GM18520 (cell line): Measurements from ENCODE around the gene UQCRC1.
"Not testable (repeated sequence)": the region's sequence is repeated elsewhere in the genome, so short reads cannot be mapped to it uniquely, and the experiment has no call there.

Experiments
- ATAC-seq: cut with Tn5 transposase; IDR thresholded peaks from one replicate; pipeline ENCODE4 v1.9.1; 2021; ENCODE audit not compliant: unreplicated experiment

UQCRC1 gene

DNA sequence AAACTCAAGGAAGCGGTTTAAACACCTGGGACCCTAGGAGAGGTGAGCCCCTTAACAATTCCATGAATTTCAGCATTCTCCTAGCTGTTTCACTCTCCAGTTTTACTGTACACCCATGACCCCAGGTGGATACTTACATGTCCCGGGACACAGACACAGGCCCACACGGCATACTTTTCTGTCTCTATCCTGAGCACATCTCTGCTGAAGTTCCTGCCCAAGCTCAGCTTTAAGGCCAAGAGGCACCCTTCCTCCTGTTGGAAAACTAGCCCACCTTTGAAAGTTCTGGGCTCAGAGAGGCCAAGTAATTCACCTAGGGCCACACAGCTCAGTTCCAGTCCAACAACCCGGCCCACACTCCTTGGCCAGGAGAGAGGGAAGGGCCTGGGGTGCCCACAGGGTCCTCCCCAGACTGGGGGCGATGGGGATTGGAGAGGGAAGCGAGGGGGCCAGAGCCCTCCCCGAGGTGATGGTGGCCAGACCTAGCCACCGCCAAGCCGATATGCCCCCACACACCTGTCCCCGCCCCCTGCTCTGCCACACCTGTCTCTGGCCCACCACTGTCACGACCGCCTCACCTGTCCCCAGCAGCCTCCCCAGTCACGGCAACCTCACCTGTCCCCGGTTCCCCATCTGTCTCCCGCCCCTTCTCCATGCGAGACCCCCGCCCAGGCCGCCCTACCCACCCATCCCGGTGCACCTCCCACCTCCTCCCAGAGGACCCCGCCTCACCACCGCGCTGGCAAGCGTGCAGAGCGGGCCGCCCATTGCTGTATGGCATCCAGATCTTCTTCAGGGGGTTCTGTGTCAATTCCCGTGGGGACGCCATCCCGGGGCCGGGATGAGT lies 53.3 kb downstream of the UQCRC1 start:
- no peak for ATAC-seq

DNA sequence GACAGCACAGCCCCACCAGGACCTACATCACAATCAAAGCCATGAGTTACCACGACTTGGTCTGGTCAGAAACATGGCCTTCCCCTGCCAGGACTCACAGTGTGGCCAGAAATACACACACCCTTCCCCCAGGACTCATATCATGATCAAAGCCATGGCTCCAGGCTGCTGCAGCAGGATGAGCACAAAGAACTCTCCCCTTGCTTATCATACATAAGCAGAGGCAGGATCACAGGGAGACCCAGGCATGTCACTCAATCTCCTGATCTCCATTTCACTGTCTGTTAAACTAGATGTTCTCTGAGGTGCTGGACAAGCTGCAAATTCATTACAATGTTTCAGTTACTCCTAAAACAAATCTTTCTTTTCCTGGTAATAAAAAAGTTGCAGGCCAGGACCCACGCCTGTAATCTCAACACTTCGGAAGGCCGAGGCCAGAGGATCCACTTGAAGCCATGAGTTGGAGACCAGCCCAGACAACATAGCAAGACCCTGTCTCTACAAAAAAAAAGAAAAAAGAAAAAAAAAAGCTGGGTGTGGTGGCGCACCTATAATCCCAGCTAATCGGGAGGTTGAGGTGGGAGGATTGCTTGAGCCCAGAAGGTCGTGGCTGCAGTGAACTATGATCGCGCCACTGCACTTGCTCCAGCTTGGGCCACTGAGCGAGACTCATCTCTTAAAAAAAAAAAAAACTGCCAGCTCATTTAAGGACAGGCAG lies 54.1 kb downstream of the UQCRC1 start:
- ATAC-seq: no peak

DNA sequence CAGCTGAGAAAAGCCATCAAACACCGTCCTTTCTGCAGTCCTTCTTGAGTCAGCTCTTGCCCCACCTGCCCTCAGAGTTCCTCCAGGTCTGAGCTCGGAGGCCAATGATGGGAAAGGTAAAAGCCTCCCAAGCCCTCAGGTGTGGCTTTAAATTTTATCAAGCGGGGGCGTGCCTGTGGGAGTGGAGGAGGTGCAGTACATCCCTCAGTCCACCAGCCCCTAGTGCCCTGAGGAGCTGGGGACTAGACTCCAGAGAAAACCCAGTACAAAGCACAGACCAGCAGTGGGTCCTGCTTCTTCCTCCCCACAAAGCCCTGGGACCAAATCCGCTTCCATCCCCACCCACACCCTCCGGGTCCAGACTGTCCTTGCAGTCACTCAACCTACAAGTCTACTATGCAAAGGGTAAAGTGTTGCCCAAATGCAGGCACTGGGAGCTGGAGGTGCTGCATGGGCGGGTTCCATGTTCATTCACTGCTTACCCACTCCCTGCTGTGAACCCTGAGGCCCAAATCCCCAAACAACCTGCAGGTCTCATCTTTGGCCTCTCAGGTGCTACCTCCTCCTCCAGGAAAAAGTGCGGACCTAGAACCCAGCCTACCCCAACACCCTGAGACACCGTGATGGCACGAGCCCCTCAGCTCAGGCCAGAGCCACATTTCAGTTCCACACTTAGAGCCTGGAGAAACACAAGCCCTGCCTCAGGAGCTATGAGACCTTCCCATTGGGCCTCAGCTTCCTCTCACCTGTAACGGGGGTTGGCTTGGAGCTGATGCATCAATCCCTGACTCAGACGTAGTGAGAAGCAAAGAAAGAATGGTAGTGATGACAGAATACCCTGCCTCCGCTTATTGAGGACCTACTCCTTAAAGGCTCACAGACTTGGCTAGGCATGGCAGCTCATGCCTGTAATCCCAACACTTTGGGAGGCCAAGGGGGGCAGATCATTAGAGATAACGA lies 55.3 kb downstream of the UQCRC1 start:
- no peak for ATAC-seq

DNA sequence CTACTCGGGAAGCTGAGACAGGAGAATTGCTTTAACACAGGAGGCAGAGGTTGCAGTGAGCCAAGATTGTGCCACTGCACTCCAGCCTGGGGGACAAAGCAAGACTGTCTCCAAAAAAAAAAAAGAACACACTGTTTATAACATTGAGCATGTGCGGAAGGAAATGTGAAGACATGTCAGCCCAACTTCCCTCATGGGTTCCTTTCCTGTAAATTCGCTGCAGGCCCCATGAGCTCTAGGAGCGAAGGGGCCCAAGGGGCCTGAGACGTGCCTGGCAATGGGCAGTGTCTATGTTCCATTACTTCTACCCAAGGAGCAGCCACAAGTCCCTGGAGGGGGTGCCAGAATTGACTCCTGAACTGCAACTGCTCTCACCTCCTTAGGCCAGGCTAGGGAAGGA lies 56.1 kb downstream of the UQCRC1 start:
- no peak for ATAC-seq

DNA sequence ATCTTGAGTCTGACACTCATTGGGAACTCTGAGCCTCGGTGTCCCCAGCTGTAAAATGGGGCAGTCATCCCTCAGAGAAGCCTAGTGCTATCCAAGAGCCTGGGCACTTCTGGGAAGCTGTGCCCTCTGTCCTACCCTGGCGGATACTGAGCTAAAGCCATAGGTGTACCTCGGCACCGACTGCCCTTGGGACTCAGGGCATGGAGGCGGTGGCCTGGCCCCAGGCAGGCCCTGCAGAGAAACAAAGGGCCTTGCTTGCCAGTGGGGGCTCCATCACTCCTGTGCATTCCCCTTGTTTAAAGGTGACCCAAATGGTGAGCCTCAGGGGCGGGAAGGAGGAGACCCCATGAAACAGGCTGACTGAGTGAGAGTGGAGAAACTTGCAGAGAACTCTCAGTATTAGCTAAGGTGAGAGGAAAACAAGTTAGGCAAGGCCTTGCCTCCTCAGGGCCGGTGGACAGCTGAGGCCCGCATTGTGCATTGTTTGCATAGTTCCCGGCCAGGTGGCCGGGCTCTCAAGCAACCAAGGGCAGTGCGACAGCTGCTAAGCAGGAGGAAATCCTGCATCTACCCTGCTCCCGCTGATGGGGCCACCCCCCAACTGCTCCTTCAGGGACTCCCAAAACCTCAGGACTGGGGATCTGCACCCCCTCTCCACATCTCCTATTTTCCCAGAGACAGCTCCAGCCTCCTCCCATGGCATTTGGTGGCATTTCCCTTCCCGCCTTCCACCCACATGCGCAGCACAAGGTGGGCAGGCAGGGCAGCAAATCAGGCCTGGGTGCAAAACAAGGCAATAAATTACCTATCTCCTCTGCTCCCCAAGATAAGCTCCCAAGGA lies 57.1 kb downstream of the UQCRC1 start:
- no peak for ATAC-seq

DNA sequence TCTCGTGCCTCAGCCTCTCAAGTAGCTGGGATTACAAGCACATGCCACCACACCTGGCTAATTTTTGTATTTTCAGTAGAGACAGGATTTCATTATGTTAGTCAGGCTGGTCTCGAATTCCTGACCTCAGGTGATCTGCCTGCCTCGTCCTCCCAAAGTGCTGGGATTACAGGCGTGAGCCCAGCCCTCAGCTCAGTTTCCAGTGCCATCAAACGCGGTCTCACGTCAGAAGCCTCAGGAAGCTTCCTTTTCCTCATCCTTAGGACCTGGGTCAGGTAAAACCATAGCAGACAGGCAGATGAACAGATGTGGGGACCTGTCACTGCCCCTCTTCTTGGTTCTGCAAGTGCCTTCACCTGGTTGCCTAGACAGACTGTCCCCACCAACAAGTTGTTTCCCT lies 57.8 kb downstream of the UQCRC1 start:
- ATAC-seq: not testable (repeated sequence)
